Loucy (cell line): Measurements from ENCODE around the gene AHRR.

Experiments
- H2AFZ ChIP-seq: fragments of 200-600 bp; sonication (generic); 2 replicates; pipeline ENCODE4 v1.6.0; 2016; ENCODE audit warnings: antibody characterized with exemption, mild to moderate bottlenecking, low read length, moderate library complexity
- H3F3A ChIP-seq: fragments of 200-600 bp; 2 replicates; pipeline ENCODE4 v1.6.0; 2016; ENCODE audit warnings: antibody characterized with exemption, low read depth, mild to moderate bottlenecking
- H3K27me3 ChIP-seq: fragments of 200-600 bp; sonication (generic); 2 replicates; pipeline ENCODE4 v1.6.1; 2014; ENCODE audit warnings: low read length, mild to moderate bottlenecking; ENCODE audit not compliant: insufficient read depth, poor library complexity, severe bottlenecking
- H3K36me3 ChIP-seq: fragments of 200-600 bp; sonication (generic); 2 replicates; pipeline ENCODE4 v1.6.1; 2016; ENCODE audit warnings: low read length; ENCODE audit not compliant: insufficient read depth
- H3K4me1 ChIP-seq: fragments of 200-600 bp; sonication (generic); 2 replicates; pipeline ENCODE4 v1.5.1; 2014; ENCODE audit warnings: low read length, mild to moderate bottlenecking; ENCODE audit not compliant: insufficient read depth, poor library complexity, severe bottlenecking
- H3K4me2 ChIP-seq: fragments of 200-600 bp; sonication (generic); 2 replicates; pipeline ENCODE4 v1.6.0; 2014; ENCODE audit warnings: antibody characterized with exemption, low read length, low read depth, mild to moderate bottlenecking; ENCODE audit not compliant: poor library complexity, severe bottlenecking
- H3K4me3 ChIP-seq: fragments of 200-600 bp; sonication (generic); 2 replicates; pipeline ENCODE4 v1.5.1; 2014; ENCODE audit warnings: low read length, mild to moderate bottlenecking, mixed read lengths; ENCODE audit not compliant: poor library complexity, severe bottlenecking
- H3K79me2 ChIP-seq: fragments of 200-600 bp; sonication (generic); 2 replicates; pipeline ENCODE4 v1.6.1; 2014; ENCODE audit warnings: low read length; ENCODE audit not compliant: insufficient read depth
- H3K9ac ChIP-seq: fragments of 200-600 bp; sonication (generic); 2 replicates; pipeline ENCODE4 v1.6.0; 2014; ENCODE audit warnings: mild to moderate bottlenecking, low read depth, low read length, moderate library complexity; ENCODE audit not compliant: poor library complexity, severe bottlenecking
- H3K9me2 ChIP-seq: fragments of 200-600 bp; sonication (generic); replicated peaks from 2 replicates; pipeline ENCODE4 v1.6.1; 2016; ENCODE audit warnings: low read depth, low read length, mixed read lengths
- H3K9me3 ChIP-seq: fragments of 200-600 bp; sonication (generic); 2 replicates; pipeline ENCODE4 v1.6.1; 2014; ENCODE audit warnings: mild to moderate bottlenecking, antibody characterized with exemption, low read length, low read depth; ENCODE audit not compliant: insufficient read depth
- H4K20me1 ChIP-seq: fragments of 200-600 bp; sonication (generic); 2 replicates; pipeline ENCODE4 v1.6.0; 2014; ENCODE audit warnings: antibody characterized with exemption, low read length, mild to moderate bottlenecking; ENCODE audit not compliant: insufficient read depth, poor library complexity, severe bottlenecking
- CTCF ChIP-seq: fragments of 200-600 bp; sonication (generic); conservative IDR thresholded peaks from 2 replicates; pipeline ENCODE4 v1.5.1; 2014; ENCODE audit warnings: mild to moderate bottlenecking, antibody characterized with exemption, low read length
- EZH2phosphoT487 ChIP-seq: fragments of 200-600 bp; IDR thresholded peaks from 2 replicates; pipeline ENCODE4 v1.6.1; 2018; ENCODE audit warnings: antibody characterized with exemption, mild to moderate bottlenecking, moderate library complexity, borderline replicate concordance

AHRR gene

GRCh38 chr5:444226-444625 is 122.7 kb downstream of the AHRR start:
- Histone ChIP-seq H3K27me3 (no peaks in the 10 kb centered on the region), H4K20me1 (peaks cover 17% of the 10 kb centered on the region), H3K4me2 (peak overlapping the region; percentile 99), H3K36me3 (peaks cover 24% of the 10 kb centered on the region; the same call in 1 of the 2 replicates), H3K79me2 (peaks cover 51% of the 10 kb centered on the region), H3K9ac (peak overlapping the region; percentile 97), H3F3A (no peaks in the 10 kb centered on the region), H3K9me3 (no peaks in the 10 kb centered on the region), H2AFZ (no peak overlapping the region), H3K9me2 (no peaks in the 10 kb centered on the region), H3K4me3 (peak overlapping the region; percentile 99), H3K4me1 (peaks cover 50% of the 10 kb centered on the region)
- no peak for TF ChIP-seq CTCF
- TF ChIP-seq EZH2phosphoT487, result no peak

GRCh38 chr5:445591-445990 is 124.1 kb downstream of the AHRR start:
- H3K4me1 ChIP-seq, result peaks cover 37% of the 10 kb centered on the region
- no peaks in the 10 kb centered on the region for H3K27me3 ChIP-seq
- peaks cover 55% of the 10 kb centered on the region for H3K79me2 ChIP-seq
- H3K9me2 ChIP-seq, result no peaks in the 10 kb centered on the region
- peaks cover 17% of the 10 kb centered on the region for H4K20me1 ChIP-seq
- peak overlapping the region; percentile 33 for H3K9ac ChIP-seq
- H2AFZ ChIP-seq, result no peak overlapping the region
- no peak overlapping the region for H3K4me3 ChIP-seq
- no peaks in the 10 kb centered on the region for H3K9me3 ChIP-seq
- TF ChIP-seq EZH2phosphoT487 (no peak), CTCF (no peak)
- no peaks in the 10 kb centered on the region for H3F3A ChIP-seq
- peaks cover 34% of the 10 kb centered on the region; the same call in 1 of the 2 replicates for H3K36me3 ChIP-seq
- H3K4me2 ChIP-seq, result peak overlapping the region; percentile 23

- H3K79me2 ChIP-seq, result peaks cover 59% of the 10 kb centered on the region
- no peak overlapping the region for H3K4me3 ChIP-seq
- peak overlapping the region; percentile 23 for H3K4me2 ChIP-seq
- H4K20me1 ChIP-seq, result peaks cover 17% of the 10 kb centered on the region
- H3K4me1 ChIP-seq, result peaks cover 31% of the 10 kb centered on the region
- peaks cover 39% of the 10 kb centered on the region; the same call in 1 of the 2 replicates for H3K36me3 ChIP-seq
- no peak for TF ChIP-seq EZH2phosphoT487
- TF ChIP-seq CTCF, result no peak
- H3K9me2 ChIP-seq, result no peaks in the 10 kb centered on the region
- H3K27me3 ChIP-seq, result no peaks in the 10 kb centered on the region
- H3K9me3 ChIP-seq, result peaks cover 5% of the 10 kb centered on the region; the same call in 1 of the 2 replicates
- H2AFZ ChIP-seq, result no peak overlapping the region
- no peaks in the 10 kb centered on the region for H3F3A ChIP-seq
- H3K9ac ChIP-seq, result peak overlapping the region; percentile 33
Observed at GRCh38 chr5:446066-446882, 124.8 kb downstream of the AHRR start.
